Measurements from ENCODE around the gene ZBTB7C. TPM values are rescaled to one million over a fixed set of nuclear protein-coding genes. Genes with fewer than 3 reads are reported as not detected.
"Not testable (repeated sequence)": the region's sequence is repeated elsewhere in the genome, so short reads cannot be mapped to it uniquely, and the experiment has no call there.

Gene ZBTB7C
- total and polyA plus RNA-seq, 4 donors: 3.2 to 10.9 (median 3.7) TPM

DNA sequence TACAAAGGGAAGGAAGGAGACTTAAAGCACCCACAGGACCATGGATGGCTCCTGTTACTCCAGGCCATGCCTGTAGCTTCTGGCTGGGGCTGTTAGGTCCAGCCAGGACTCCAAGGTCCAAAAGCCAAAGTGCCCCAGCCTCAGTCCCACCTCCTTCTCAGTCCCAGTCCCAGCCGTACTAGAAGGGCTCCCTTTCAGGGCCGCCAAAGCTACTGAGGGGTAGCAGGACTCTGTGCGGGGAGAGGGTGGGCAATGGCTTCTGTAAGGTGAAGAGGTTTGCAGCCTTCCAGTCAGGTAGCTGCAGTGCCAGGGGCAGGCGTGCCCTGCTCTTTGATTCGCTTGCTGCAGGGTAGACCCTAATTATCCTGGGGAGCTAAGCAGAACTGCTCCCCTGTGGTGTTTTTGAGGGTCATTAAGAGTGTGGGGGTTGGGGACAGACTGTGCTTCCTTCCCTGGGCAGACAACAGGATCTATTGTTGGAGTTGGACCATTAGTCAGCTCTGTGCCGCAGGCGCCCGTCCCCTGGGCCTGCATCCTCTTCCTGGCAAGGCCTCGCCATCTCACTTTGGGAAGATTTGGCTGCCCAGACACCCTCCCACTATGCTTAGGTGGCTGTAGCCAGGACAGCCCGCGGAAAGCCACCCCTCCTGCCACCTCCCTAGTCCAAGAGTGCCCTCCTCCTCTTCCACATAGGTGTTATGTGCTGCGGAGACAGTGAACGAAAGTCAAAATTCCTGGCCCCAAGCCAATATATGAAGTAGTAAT lies 118.8 kb downstream of the ZBTB7C start:
- no peaks in the 10 kb centered on the region for H3K36me3 ChIP-seq (ENCODE audit: control insufficient read depth in 4 of 4, insufficient read depth in 4 of 4, low read length in 4 of 4)
- no peak for ATAC-seq (ENCODE audit: insufficient read depth, low FRiP score)
- H3K4me3 ChIP-seq: no peak overlapping the region
- no peaks in the 10 kb centered on the region for H3K27me3 ChIP-seq (ENCODE audit: control insufficient read depth in 3 of 3, insufficient read depth in 3 of 3, low read length in 2 of 3)
- H3K9ac ChIP-seq (ENCODE audit: insufficient read depth in 1 of 2, low read length in 2 of 2): no peak overlapping the region
- no peak overlapping the region for H3K27ac ChIP-seq (ENCODE audit: low read depth in 1 of 2, low read length in 1 of 2)
- 87 to 91% methylated on average over 13 of the region's 13 CpGs for WGBS, 2 donors
- TF ChIP-seq, protein P1, sequence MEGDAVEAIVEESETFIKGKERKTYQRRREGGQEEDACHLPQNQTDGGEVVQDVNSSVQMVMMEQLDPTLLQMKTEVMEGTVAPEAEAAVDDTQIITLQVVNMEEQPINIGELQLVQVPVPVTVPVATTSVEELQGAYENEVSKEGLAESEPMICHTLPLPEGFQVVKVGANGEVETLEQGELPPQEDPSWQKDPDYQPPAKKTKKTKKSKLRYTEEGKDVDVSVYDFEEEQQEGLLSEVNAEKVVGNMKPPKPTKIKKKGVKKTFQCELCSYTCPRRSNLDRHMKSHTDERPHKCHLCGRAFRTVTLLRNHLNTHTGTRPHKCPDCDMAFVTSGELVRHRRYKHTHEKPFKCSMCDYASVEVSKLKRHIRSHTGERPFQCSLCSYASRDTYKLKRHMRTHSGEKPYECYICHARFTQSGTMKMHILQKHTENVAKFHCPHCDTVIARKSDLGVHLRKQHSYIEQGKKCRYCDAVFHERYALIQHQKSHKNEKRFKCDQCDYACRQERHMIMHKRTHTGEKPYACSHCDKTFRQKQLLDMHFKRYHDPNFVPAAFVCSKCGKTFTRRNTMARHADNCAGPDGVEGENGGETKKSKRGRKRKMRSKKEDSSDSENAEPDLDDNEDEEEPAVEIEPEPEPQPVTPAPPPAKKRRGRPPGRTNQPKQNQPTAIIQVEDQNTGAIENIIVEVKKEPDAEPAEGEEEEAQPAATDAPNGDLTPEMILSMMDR (IDR thresholded peaks at IDR 0.05; ENCODE audit: control extremely low read depth, extremely low read depth): no peak
- H3K4me1 ChIP-seq (ENCODE audit: control insufficient read depth in 5 of 5, insufficient read depth in 5 of 5, low read length in 5 of 5): no peaks in the 10 kb centered on the region
- no peaks in the 10 kb centered on the region for H3K9me3 ChIP-seq (ENCODE audit: control insufficient read depth in 4 of 4, insufficient read depth in 3 of 4, low read length in 3 of 4)
- no peak for DNase-seq

DNA sequence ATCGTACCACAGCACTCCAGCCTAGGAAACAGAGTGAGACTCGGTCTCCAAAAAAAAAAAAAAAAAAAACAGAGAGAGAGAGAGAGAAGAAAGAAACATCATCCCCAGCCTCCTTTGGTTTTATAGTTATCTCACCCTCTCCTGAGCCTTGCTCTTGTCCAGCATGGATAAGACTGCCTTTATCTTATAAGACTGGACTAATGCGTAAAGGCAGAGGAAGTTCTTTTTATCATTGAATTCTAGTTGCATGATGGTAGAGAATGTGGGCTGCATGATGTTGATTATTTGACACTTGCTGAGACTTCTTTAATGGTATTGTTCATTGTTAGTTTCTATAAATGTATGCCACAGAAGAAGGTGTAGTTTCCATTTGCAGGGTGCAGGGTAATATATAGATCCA lies 124.4 kb downstream of the ZBTB7C start:
- Histone ChIP-seq H3K36me3 (ENCODE audit: control insufficient read depth in 4 of 4, insufficient read depth in 4 of 4, low read length in 4 of 4) (no peaks in the 10 kb centered on the region), H3K9ac (ENCODE audit: insufficient read depth in 1 of 2, low read length in 2 of 2) (no peak overlapping the region), H3K4me1 (ENCODE audit: control insufficient read depth in 5 of 5, insufficient read depth in 5 of 5, low read length in 5 of 5) (no peaks in the 10 kb centered on the region), H3K27ac (ENCODE audit: low read depth in 1 of 2, low read length in 1 of 2) (no peak overlapping the region), H3K27me3 (ENCODE audit: control insufficient read depth in 3 of 3, insufficient read depth in 3 of 3, low read length in 2 of 3) (no peaks in the 10 kb centered on the region), H3K4me3 (no peak overlapping the region), H3K9me3 (ENCODE audit: control insufficient read depth in 4 of 4, insufficient read depth in 3 of 4, low read length in 3 of 4) (no peaks in the 10 kb centered on the region)
- ATAC-seq (ENCODE audit: insufficient read depth, low FRiP score) (no peak), DNase-seq (no peak)
- WGBS, 2 donors: 94 to 99% methylated on average over 3 of the region's 3 CpGs
- TF ChIP-seq, protein P1 (IDR thresholded peaks at IDR 0.05; ENCODE audit: control extremely low read depth, extremely low read depth): no peak

DNA sequence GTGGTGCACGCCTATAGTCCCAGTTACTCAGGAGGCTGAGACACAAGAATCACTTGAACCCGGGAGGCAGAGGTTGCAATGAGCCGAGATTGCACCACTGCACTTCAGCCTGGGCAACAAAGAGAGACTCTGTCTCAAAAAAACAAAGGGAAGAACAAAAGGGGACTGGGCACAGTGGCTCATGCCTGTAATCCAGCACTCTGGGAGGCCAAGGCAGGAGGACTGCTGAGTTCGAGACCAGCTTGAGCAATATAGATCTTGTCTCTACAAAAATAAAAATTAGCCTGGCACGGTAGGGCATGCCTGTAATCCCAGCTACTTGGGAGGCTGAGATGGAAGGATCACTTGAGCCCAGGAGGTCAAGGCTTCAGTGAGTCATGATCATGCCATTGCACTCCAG lies 125.2 kb downstream of the ZBTB7C start:
- WGBS, 2 donors: 92 to 94% methylated on average over 5 of the region's 5 CpGs
- H3K4me3 ChIP-seq, DNase-seq: not testable (repeated sequence)

DNA sequence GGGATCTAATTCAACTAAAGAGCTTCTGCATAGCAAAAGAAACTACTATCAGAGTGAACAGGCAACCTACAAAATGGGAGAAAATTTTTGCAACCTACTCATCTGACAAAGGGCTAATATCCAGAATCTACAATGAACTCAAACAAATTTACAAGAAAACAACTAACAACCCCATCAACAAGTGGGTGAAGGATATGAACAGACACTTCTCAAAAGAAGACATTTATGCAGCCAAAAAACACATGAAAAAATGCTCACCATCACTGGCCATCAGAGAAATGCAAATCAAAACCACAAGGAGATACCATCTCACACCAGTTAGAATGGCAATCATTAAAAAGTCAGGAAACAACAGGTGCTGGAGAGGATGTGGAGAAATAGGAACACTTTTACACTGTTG lies 127.7 kb downstream of the ZBTB7C start:
- not testable (repeated sequence) for H3K9ac ChIP-seq (ENCODE audit: insufficient read depth in 1 of 2, low read length in 2 of 2); ATAC-seq (ENCODE audit: insufficient read depth, low FRiP score)

More for the DNA sequence above, 125.2 kb downstream of the ZBTB7C start:
- H3K9me3 ChIP-seq (ENCODE audit: control insufficient read depth in 4 of 4, insufficient read depth in 3 of 4, low read length in 3 of 4); H3K27ac ChIP-seq (ENCODE audit: low read depth in 1 of 2, low read length in 1 of 2); H3K4me1 ChIP-seq (ENCODE audit: control insufficient read depth in 5 of 5, insufficient read depth in 5 of 5, low read length in 5 of 5); H3K36me3 ChIP-seq (ENCODE audit: control insufficient read depth in 4 of 4, insufficient read depth in 4 of 4, low read length in 4 of 4); H3K9ac ChIP-seq (ENCODE audit: insufficient read depth in 1 of 2, low read length in 2 of 2); H3K27me3 ChIP-seq (ENCODE audit: control insufficient read depth in 3 of 3, insufficient read depth in 3 of 3, low read length in 2 of 3); ATAC-seq (ENCODE audit: insufficient read depth, low FRiP score): not testable (repeated sequence)

More for the DNA sequence above, 127.7 kb downstream of the ZBTB7C start:
- not testable (repeated sequence) for H3K4me3 ChIP-seq; H3K9me3 ChIP-seq (ENCODE audit: control insufficient read depth in 4 of 4, insufficient read depth in 3 of 4, low read length in 3 of 4); H3K27me3 ChIP-seq (ENCODE audit: control insufficient read depth in 3 of 3, insufficient read depth in 3 of 3, low read length in 2 of 3); DNase-seq; H3K36me3 ChIP-seq (ENCODE audit: control insufficient read depth in 4 of 4, insufficient read depth in 4 of 4, low read length in 4 of 4); H3K27ac ChIP-seq (ENCODE audit: low read depth in 1 of 2, low read length in 1 of 2); H3K4me1 ChIP-seq (ENCODE audit: control insufficient read depth in 5 of 5, insufficient read depth in 5 of 5, low read length in 5 of 5)

Data from lung (tissue), 12 donors.